Muscle layer of duodenum (tissue), 2 donors: Measurements from ENCODE around the gene NCAN.

ENCODE experiments used
- H3K27ac ChIP-seq: one replicate; pipeline ENCODE4 v1.7.0; 2013; ENCODE audit warnings: mild to moderate bottlenecking, low read length
- H3K27me3 ChIP-seq: one replicate; pipeline ENCODE4 v1.7.0; 2013; ENCODE audit warnings: low read depth, mild to moderate bottlenecking, control low read depth, low read length
- H3K36me3 ChIP-seq, 2 donors: one replicate each; pipeline ENCODE4 v1.7.0; 2013; ENCODE audit warnings: low read length in 2 of 2, control low read depth in 1 of 2, mild to moderate bottlenecking in 1 of 2; ENCODE audit not compliant: insufficient read depth in 2 of 2, control insufficient read depth in 1 of 2
- H3K4me1 ChIP-seq, 2 donors: one replicate each; pipeline ENCODE4 v1.7.0; 2013; ENCODE audit warnings: low read length in 2 of 2, mild to moderate bottlenecking in 2 of 2, control low read depth in 1 of 2, moderate library complexity in 1 of 2; ENCODE audit not compliant: insufficient read depth in 2 of 2, control insufficient read depth in 1 of 2
- H3K4me3 ChIP-seq, 2 donors: one replicate each; pipeline ENCODE4 v1.7.0; 2013; ENCODE audit warnings: low read length in 2 of 2, low read depth in 1 of 2, mild to moderate bottlenecking in 1 of 2
- H3K9me3 ChIP-seq, 2 donors: one replicate each; pipeline ENCODE4 v1.7.0; 2013; ENCODE audit warnings: low read length in 2 of 2, control low read depth in 1 of 2, mild to moderate bottlenecking in 1 of 2; ENCODE audit not compliant: control insufficient read depth in 1 of 2
- donor health status: healthy.

NCAN gene

DNA sequence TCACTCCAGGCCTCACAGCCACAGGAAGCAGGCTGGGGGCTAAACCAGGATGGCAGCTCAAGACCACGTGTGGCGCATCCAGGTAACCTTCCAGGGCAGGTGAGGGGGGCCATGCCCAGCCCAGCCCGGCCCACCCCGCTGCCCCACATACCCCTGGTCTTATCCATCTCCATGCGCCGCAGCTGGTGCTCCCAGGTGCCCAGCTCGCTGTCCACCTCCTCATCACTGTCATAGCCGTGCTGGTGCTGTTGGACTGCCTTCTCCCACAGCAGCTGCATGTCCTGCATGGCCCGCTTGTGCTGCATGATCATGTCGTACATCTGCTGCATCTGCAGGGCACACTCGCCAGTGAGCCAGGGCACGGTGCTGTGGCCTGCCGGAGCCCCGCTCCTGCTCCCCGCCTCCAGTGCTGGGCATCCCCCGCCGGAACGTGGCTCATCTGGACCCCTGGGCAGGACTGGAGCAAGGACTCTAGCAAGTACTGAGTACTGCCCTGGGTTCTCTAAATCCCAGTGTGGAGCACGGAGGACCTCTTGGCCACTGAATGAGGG, 67.4 kb downstream of the NCAN start:
- peaks cover 34 to 92% of the 10 kb centered on the region in 2 donors for H3K36me3 ChIP-seq
- no peak overlapping the region for H3K4me3 ChIP-seq
- H3K27ac ChIP-seq: no peak overlapping the region
- no peaks in the 10 kb centered on the region for H3K4me1 ChIP-seq
- no peaks in the 10 kb centered on the region for H3K27me3 ChIP-seq
- no peaks in the 10 kb centered on the region for H3K9me3 ChIP-seq

DNA sequence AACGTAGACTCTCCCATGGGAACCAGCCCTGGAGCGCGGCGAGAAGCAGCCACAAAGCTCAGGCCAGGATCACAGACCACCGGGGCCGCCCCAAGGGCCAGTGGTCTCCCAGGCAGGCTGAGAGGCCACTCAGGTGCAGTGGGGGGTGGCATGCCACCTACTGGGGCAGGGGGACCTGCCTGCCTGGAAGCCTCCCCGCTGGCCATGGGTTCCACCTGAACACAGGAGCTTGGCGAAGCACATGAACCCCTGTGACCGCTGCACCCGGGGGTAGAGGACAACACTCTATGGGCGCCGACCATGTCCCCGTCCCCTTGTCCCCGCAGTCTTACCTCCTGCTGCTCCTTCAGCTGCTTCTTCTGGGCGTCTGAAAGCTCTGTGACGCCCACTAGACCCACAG, 68.1 kb downstream of the NCAN start:
- H3K4me3 ChIP-seq: no peak overlapping the region
- no peaks in the 10 kb centered on the region for H3K4me1 ChIP-seq
- H3K36me3 ChIP-seq: peaks cover 39 to 98% of the 10 kb centered on the region in 2 donors
- no peaks in the 10 kb centered on the region for H3K27me3 ChIP-seq
- no peaks in the 10 kb centered on the region for H3K9me3 ChIP-seq
- no peak overlapping the region for H3K27ac ChIP-seq

GRCh38 chr19:19280561-19280960, 68.8 kb downstream of the NCAN start:
- H3K36me3 ChIP-seq: peaks cover 39 to 97% of the 10 kb centered on the region in 2 donors
- no peaks in the 10 kb centered on the region for H3K9me3 ChIP-seq
- no peak overlapping the region for H3K27ac ChIP-seq
- H3K4me1 ChIP-seq: no peaks in the 10 kb centered on the region
- no peaks in the 10 kb centered on the region for H3K27me3 ChIP-seq
- no peak overlapping the region for H3K4me3 ChIP-seq

- Histone ChIP-seq H3K36me3 (peaks cover 31 to 82% of the 10 kb centered on the region in 2 donors), H3K4me3 (no peak overlapping the region), H3K4me1 (no peaks in the 10 kb centered on the region), H3K9me3 (no peaks in the 10 kb centered on the region), H3K27ac (no peak overlapping the region), H3K27me3 (no peaks in the 10 kb centered on the region)
Measured at GRCh38 chr19:19285686-19286085, 73.9 kb downstream of the NCAN start.

GRCh38 chr19:19292607-19293006, 80.8 kb downstream of the NCAN start:
- H3K36me3 ChIP-seq: peaks cover 16 to 74% of the 10 kb centered on the region in 2 donors
- no peak overlapping the region for H3K27ac ChIP-seq
- H3K9me3 ChIP-seq: no peaks in the 10 kb centered on the region
- H3K4me3 ChIP-seq: no peak overlapping the region
- no peaks in the 10 kb centered on the region for H3K4me1 ChIP-seq
- no peaks in the 10 kb centered on the region for H3K27me3 ChIP-seq

DNA sequence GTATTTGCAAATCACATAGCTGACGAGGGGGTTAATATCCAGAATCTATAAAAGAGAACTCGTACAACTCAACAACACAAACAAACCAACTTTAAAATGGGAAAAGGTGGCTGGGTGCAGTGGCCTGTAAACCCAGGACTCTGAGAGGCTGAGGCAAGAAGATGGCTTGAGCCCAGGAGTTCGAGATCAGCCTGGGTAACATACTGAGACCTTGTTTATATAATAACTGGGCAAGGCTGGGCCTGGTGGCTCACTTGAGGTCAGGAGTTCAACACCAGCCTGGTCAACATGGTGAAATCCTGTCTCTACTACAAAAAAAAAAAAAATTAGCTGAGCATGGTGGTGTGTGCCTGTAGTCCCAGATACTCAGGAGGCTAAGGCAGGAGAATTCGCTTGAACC, 83.2 kb downstream of the NCAN start:
- Histone ChIP-seq H3K36me3 (peaks cover 12 to 60% of the 10 kb centered on the region in 2 donors), H3K4me3 (no peak overlapping the region), H3K27me3 (no peaks in the 10 kb centered on the region), H3K27ac (no peak overlapping the region), H3K4me1 (no peaks in the 10 kb centered on the region), H3K9me3 (no peaks in the 10 kb centered on the region)

GRCh38 chr19:19296953-19297689, 85.4 kb downstream of the NCAN start:
- Histone ChIP-seq H3K27me3 (no peaks in the 10 kb centered on the region), H3K9me3 (no peaks in the 10 kb centered on the region), H3K4me1 (no peaks in the 10 kb centered on the region), H3K27ac (no peak overlapping the region), H3K36me3 (peaks cover 17 to 71% of the 10 kb centered on the region in 2 donors), H3K4me3 (no peak overlapping the region)

DNA sequence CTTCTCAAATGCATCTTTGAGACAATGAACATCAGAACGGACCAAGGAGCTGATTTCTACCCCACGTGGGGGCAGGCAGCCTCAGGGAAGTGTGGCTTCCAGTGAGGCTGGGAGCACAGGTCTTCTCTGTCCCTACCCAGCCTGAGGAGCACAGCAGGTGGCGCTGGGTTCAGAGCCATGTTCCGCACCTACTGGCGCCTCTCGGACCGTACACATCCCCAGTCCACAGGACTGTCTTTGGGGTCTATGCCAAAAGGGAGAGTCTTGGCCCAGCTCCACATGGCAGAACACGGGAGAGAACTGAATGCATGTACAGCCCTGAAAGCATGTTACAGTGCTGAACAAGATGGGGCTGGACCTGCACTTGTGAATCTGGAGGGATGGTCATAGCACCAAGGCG, 86.0 kb downstream of the NCAN start:
- H3K4me3 ChIP-seq: no peak overlapping the region
- H3K27me3 ChIP-seq: no peaks in the 10 kb centered on the region
- no peak overlapping the region for H3K27ac ChIP-seq
- H3K4me1 ChIP-seq: no peaks in the 10 kb centered on the region
- peaks cover 17 to 71% of the 10 kb centered on the region in 2 donors for H3K36me3 ChIP-seq
- H3K9me3 ChIP-seq: no peaks in the 10 kb centered on the region

DNA sequence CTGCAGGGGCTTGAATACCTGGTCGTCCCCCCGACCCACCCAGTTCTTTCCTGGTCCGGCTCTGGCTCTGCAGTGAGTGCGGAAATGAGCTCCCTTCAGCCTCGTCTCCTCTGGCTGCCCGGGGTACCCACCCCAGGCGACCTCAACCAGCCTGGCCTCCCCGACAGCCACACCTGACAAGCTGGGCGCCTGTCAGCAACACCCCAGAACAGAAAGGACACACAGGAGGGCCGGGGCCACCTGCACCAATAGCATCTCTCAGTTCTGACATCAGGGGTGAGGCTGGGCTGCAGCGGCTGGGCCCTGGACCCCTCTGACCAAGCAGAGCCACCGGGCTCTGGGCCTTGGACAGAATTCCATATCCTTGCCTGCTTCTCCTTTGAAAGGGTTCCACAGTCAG, 88.9 kb downstream of the NCAN start:
- Histone ChIP-seq H3K9me3 (no peaks in the 10 kb centered on the region), H3K4me1 (peaks cover 0 to 3% of the 10 kb centered on the region in 2 donors), H3K27ac (no peak overlapping the region), H3K4me3 (no peak overlapping the region), H3K27me3 (no peaks in the 10 kb centered on the region), H3K36me3 (peaks cover 27 to 73% of the 10 kb centered on the region in 2 donors)
